Upper lobe of left lung (tissue), 6 donors: ENCODE results near the gene FAM187B. TPM values are rescaled to one million over a fixed set of nuclear protein-coding genes. Genes with fewer than 3 reads are reported as not detected.

ENCODE experiments used
- ATAC-seq, 2 donors: fragments of 200-7000 bp; cut with Tn5 transposase; one replicate each; pipeline ENCODE4 v1.9.1; 2022; ENCODE audit warnings: mild to moderate bottlenecking in 2 of 2, moderate library complexity in 2 of 2; ENCODE audit not compliant: low FRiP score in 2 of 2
- DNase-seq, 2 donors: peaks; one replicate each; pipeline ENCODE4 v3.0.0-alpha.2; 2019 to 2020
- H3K27ac ChIP-seq, 4 donors: fragments of 200-600 bp; sonication (generic); one replicate each; pipeline ENCODE4 v1.5.1; 2016 to 2019
- H3K27me3 ChIP-seq, 4 donors: fragments of 200-600 bp; sonication (generic); one replicate each; pipeline ENCODE4 v1.5.1; 2017 to 2019
- H3K36me3 ChIP-seq, 4 donors: fragments of 200-600 bp; sonication (generic); one replicate each; pipeline ENCODE4 v1.5.1; 2016 to 2019
- H3K4me1 ChIP-seq, 4 donors: fragments of 200-600 bp; sonication (generic); one replicate each; pipeline ENCODE4 v1.5.1; 2018 to 2019
- H3K4me3 ChIP-seq, 4 donors: fragments of 200-600 bp; sonication (generic); one replicate each; pipeline ENCODE4 v1.5.1; 2017 to 2019; ENCODE audit warnings: mild to moderate bottlenecking in 2 of 4, moderate library complexity in 1 of 4
- H3K9me3 ChIP-seq, 4 donors: fragments of 200-600 bp; sonication (generic); one replicate each; pipeline ENCODE4 v1.5.1; 2018 to 2019
- EP300 ChIP-seq, 4 donors: sonication (generic); formaldehyde crosslinking; IDR thresholded peaks; one replicate each; pipeline ENCODE4 v1.5.1; 2017; ENCODE audit warnings: antibody characterized with exemption in 4 of 4, control low read depth in 2 of 4
- POLR2A ChIP-seq, 4 donors: fragments of 450-650 bp; IDR thresholded peaks; one replicate each; pipeline ENCODE4 v1.5.1; 2016 to 2017; ENCODE audit warnings: antibody characterized with exemption in 4 of 4, mild to moderate bottlenecking in 2 of 4
- POLR2AphosphoS5 ChIP-seq, 2 donors: sonication (generic); formaldehyde crosslinking; IDR thresholded peaks; one replicate each; pipeline ENCODE4 v1.5.1; 2017; ENCODE audit warnings: antibody characterized with exemption in 2 of 2
- WGBS, 2 donors: methylation state at CpG; one replicate each; pipeline ENCODE4 v1.1.5; 2017 to 2018; 5-methylcytosine and 5-hydroxymethylcytosine counted together
- total RNA-seq, 6 donors: library from RNA; depleted of rRNA in 4 of 6; stranded (reverse); fragments of >200 nt in 4 of 6; gene quantifications; one replicate each; pipeline versions ENCODE4 v1.1.0 to v1.2.1, GENCODE V29; 2016 to 2021
- TF ChIP-seq, protein P1 (sequence below), 6 experiments: fragments of 450-650 bp in 4 of 6; fragments of 200-600 bp in 2 of 6; sonication (generic) in 2 of 6; IDR thresholded peaks; one replicate each; pipeline ENCODE4 v1.5.1; 2016 to 2019; ENCODE audit warnings: antibody characterized with exemption in 6 of 6
- donor health status: DM: no; HTN: no; CAD: no; lungs with moderate emphysema.
- donor health status: DM: no; HTN: yes; CAD: no; lungs with severe emphysema.

Gene FAM187B
- total RNA-seq, 6 donors from 2014 or later = not detected

DNA sequence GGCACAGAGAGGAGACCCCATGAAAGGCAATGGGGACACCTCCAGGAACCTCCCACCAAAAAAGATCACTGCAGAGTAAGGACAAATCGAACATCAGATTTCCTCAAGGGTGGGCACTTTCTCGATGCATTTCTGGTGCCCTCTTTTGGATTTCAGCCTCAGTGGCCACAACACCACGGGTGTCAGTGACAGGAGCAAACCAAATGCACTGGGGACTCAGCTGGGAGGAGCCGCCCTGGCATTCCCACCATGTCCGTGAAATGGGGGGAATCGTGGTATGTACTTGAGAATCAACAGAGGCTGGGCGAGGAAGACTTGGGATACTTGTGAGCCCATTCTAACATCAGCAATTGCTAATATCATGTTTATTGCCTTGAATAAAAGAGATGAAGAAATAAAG lies 16.3 kb downstream of the FAM187B start:
- no peak for ATAC-seq
- no peaks in the 10 kb centered on the region for H3K36me3 ChIP-seq
- TF ChIP-seq EP300 (IDR thresholded peaks at IDR 0.05) = no peak
- TF ChIP-seq, protein P1, sequence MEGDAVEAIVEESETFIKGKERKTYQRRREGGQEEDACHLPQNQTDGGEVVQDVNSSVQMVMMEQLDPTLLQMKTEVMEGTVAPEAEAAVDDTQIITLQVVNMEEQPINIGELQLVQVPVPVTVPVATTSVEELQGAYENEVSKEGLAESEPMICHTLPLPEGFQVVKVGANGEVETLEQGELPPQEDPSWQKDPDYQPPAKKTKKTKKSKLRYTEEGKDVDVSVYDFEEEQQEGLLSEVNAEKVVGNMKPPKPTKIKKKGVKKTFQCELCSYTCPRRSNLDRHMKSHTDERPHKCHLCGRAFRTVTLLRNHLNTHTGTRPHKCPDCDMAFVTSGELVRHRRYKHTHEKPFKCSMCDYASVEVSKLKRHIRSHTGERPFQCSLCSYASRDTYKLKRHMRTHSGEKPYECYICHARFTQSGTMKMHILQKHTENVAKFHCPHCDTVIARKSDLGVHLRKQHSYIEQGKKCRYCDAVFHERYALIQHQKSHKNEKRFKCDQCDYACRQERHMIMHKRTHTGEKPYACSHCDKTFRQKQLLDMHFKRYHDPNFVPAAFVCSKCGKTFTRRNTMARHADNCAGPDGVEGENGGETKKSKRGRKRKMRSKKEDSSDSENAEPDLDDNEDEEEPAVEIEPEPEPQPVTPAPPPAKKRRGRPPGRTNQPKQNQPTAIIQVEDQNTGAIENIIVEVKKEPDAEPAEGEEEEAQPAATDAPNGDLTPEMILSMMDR (IDR thresholded peaks at IDR 0.05) = no peak
- TF ChIP-seq POLR2AphosphoS5 (IDR thresholded peaks at IDR 0.05) = no peak
- peak overlapping the region; percentile 41 to 86 (median 84) for H3K27ac ChIP-seq
- H3K27me3 ChIP-seq = no peaks in the 10 kb centered on the region
- H3K4me3 ChIP-seq = no peak overlapping the region
- DNase-seq = no peak
- peaks cover 38 to 42% (median 40%) of the 10 kb centered on the region in 4 donors for H3K4me1 ChIP-seq
- no peaks in the 10 kb centered on the region for H3K9me3 ChIP-seq
- WGBS, 2 donors = 64 to 67% methylated on average over 7 of the region's 7 CpGs

DNA sequence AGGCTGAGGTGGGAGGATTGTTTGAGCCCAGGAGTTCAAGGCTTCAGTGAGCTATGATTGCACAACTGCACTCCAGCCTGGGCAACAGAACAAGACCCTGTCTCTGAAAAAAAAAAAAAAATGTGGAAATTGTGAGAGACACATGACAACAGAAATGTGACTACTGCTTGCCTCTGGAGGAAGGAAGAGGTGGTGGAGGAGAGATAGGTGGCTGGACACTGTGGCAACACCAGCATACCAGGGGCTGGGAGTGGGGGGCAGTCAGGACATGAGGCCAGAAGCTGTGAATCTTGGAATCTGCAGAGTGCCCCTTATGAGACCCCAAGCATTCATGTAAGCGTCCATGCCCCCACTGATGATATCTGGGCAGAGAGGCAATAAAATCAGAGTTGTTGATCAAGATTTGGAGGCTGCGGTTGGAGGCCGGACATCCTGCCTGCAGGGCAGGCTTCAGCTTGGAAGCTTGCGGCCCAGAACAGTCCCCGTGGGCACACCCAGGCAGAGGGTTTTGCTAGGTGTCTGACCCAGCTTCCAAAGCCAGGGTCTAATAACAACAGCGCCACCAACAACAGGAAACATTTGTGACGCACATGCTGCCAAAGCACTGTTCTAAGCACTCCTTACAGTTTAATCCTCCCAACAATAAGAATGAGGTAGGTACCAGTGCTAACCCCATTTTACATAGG lies 16.9 kb downstream of the FAM187B start:
- DNase-seq (peak in 1 of 2 donors; percentile 76), ATAC-seq (peak; percentile 57 to 68)
- Histone ChIP-seq H3K27ac (peak overlapping the region; percentile 41 to 86 (median 84)), H3K4me3 (no peak overlapping the region), H3K36me3 (no peaks in the 10 kb centered on the region), H3K9me3 (no peaks in the 10 kb centered on the region), H3K27me3 (no peaks in the 10 kb centered on the region), H3K4me1 (peaks cover 38 to 41% (median 39%) of the 10 kb centered on the region in 4 donors)
- TF ChIP-seq EP300 (IDR thresholded peaks at IDR 0.05) (peak in 2 of 4 donors; percentile 57 to 76), POLR2AphosphoS5 (IDR thresholded peaks at IDR 0.05) (peak; percentile 55 to 56), POLR2A (IDR thresholded peaks at IDR 0.05) (peak in 2 of 4 donors; percentile 9 to 61)
- TF ChIP-seq, protein P1 (IDR thresholded peaks at IDR 0.05) = no peak
- WGBS, 2 donors = 48 to 51% methylated on average over 6 to 7 of the region's 7 CpGs

DNA sequence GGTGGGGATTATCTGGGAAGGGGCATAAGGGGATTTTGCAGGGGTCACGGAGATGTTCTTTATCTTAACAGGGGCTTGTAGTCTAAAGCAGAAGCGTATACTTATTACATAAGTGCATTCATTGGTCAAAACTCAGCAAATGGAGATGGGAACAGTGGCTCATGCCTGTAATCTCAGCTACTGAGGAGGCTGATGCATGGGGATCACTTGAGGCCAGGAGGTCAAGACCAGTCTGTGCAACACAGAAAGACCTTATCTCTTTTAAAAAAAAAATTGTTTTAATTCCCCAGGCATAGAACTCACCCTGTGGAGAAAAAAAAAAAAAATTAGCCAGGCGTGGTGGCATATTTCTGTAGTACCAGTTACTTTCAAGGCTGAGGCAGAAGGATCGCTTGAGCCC lies 18.9 kb downstream of the FAM187B start:
- Histone ChIP-seq H3K27me3 (no peaks in the 10 kb centered on the region), H3K9me3 (no peaks in the 10 kb centered on the region), H3K27ac (no peak overlapping the region), H3K4me1 (peaks cover 33 to 50% (median 38%) of the 10 kb centered on the region in 4 donors), H3K4me3 (no peak overlapping the region), H3K36me3 (no peaks in the 10 kb centered on the region)
- TF ChIP-seq POLR2A (IDR thresholded peaks at IDR 0.05) (no peak), EP300 (IDR thresholded peaks at IDR 0.05) (no peak), POLR2AphosphoS5 (IDR thresholded peaks at IDR 0.05) (no peak)
- DNase-seq (no peak), ATAC-seq (no peak)
- WGBS, 2 donors = 89% methylated on average over 4 of the region's 4 CpGs

DNA sequence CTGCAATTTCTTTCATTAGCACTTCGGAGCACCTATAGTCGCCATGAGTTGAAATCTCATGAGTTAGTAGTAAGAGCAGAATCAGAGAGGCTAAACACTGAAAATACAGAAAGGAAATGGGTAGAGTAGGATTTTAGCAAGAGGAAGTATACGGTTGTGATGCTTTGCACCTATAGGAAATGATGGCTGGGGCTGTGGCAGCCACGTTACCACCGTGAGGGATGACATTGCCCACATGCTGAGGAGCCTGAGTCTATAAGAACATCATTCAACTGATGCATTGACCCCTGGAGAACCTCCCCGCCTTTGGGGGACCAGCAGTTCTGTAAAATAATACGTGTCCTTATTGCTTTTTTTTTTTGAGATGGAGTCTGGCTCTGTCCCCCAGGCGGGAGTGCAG lies 20.4 kb downstream of the FAM187B start:
- TF ChIP-seq, protein P1 (IDR thresholded peaks at IDR 0.05) = no peak
- no peak for TF ChIP-seq POLR2A (IDR thresholded peaks at IDR 0.05)
- no peak for TF ChIP-seq EP300 (IDR thresholded peaks at IDR 0.05)
- no peak for TF ChIP-seq POLR2AphosphoS5 (IDR thresholded peaks at IDR 0.05)
- 87 to 88% methylated on average over 8 of the region's 8 CpGs for WGBS, 2 donors
- H3K27me3 ChIP-seq = no peaks in the 10 kb centered on the region
- H3K9me3 ChIP-seq = no peaks in the 10 kb centered on the region
- H3K4me3 ChIP-seq = no peak overlapping the region
- no peaks in the 10 kb centered on the region for H3K36me3 ChIP-seq
- H3K27ac ChIP-seq = no peak overlapping the region
- H3K4me1 ChIP-seq = peaks cover 22 to 37% (median 23%) of the 10 kb centered on the region in 4 donors
- DNase-seq (no peak), ATAC-seq (no peak)

DNA sequence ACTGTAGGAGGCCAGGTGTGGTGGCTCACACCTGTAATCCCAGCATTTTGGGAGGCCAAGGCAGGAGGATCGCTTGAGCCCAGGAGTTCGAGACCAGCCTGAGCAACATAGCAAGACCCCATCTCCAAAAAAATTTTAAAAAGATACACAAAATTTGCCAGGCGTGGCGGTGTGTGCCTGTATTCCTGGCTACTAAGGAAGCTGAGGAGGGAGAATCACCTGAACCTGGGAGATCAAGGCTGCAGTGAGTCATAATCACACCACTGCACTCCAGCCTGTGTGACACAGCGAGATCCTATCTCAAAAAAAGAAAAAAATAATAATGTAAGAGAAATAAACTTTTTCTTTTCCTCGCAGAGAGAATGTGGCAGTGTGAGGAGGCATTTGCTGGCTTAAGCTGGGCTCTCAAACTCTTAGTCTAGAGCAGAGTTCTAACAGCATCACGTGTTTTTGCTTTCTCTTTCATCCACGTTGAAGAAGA lies 21.1 kb downstream of the FAM187B start:
- H3K9me3 ChIP-seq = no peaks in the 10 kb centered on the region
- H3K4me3 ChIP-seq = no peak overlapping the region
- no peak for ATAC-seq
- no peaks in the 10 kb centered on the region for H3K27me3 ChIP-seq
- no peak for DNase-seq
- TF ChIP-seq POLR2A (IDR thresholded peaks at IDR 0.05) (no peak), POLR2AphosphoS5 (IDR thresholded peaks at IDR 0.05) (no peak), EP300 (IDR thresholded peaks at IDR 0.05) (no peak)
- TF ChIP-seq, protein P1 (IDR thresholded peaks at IDR 0.05) = no peak
- H3K4me1 ChIP-seq = peaks cover 15 to 30% (median 17%) of the 10 kb centered on the region in 4 donors
- WGBS, 2 donors = 75 to 79% methylated on average over 8 of the region's 8 CpGs
- no peak overlapping the region for H3K27ac ChIP-seq
- H3K36me3 ChIP-seq = no peaks in the 10 kb centered on the region
